Common myeloid progenitor, CD34-positive (primary cell): ENCODE data around the gene TWIST2.

Experiments
- CTCF ChIA-PET: fragments of 350-600 bp; sonication (Branson Sonifier 250); formaldehyde crosslinking; loops from one replicate; lab custom pipeline; 2021; ENCODE audit warnings: antibody characterized with exemption; lab: Charles Lee
- POLR2A ChIA-PET: fragments of 350-600 bp; sonication (Branson Sonifier 250); formaldehyde crosslinking; loops from one replicate; lab custom pipeline; 2021; ENCODE audit warnings: antibody characterized with exemption; lab: Charles Lee
- DNase-seq, 3 donors: peaks; one replicate each; pipeline versions ENCODE4 v3.0.0 to v3.0.0-alpha.2; 2013
- H3K27ac ChIP-seq, 2 experiments: 1 replicate in 1 of 2; 2 replicates in 1 of 2; pipeline ENCODE4 v1.7.0; 2013; ENCODE audit warnings: inconsistent platforms in 2 of 2, low read length in 2 of 2, mild to moderate bottlenecking in 2 of 2, low read depth in 1 of 2, moderate library complexity in 1 of 2; ENCODE audit not compliant: severe bottlenecking in 2 of 2, insufficient read depth in 1 of 2, poor library complexity in 1 of 2
- H3K27me3 ChIP-seq, 5 experiments: replicated peaks in 2 of 5; 1 replicate in 3 of 5; 2 replicates in 2 of 5; pipeline versions ENCODE4 v1.6.1 to v1.7.0; 2013; ENCODE audit warnings: low read length in 4 of 5, mild to moderate bottlenecking in 2 of 5, moderate library complexity in 2 of 5, inconsistent platforms in 1 of 5; ENCODE audit not compliant: insufficient read depth in 5 of 5, control insufficient read depth in 4 of 5
- H3K36me3 ChIP-seq, 4 experiments: 1 replicate in 2 of 4; 2 replicates in 2 of 4; pipeline versions ENCODE4 v1.6.1 to v1.7.0; 2013; ENCODE audit warnings: low read length in 3 of 4, control low read depth in 1 of 4, mild to moderate bottlenecking in 1 of 4; ENCODE audit not compliant: control insufficient read depth in 4 of 4, insufficient read depth in 4 of 4
- H3K4me1 ChIP-seq, 4 experiments: 1 replicate in 3 of 4; 2 replicates in 1 of 4; pipeline versions ENCODE4 v1.6.1 to v1.7.1; 2013; ENCODE audit warnings: low read length in 3 of 4, mild to moderate bottlenecking in 3 of 4, control low read depth in 1 of 4, inconsistent platforms in 1 of 4, moderate library complexity in 1 of 4; ENCODE audit not compliant: control insufficient read depth in 4 of 4, insufficient read depth in 4 of 4; ENCODE audit errors: control extremely low read depth in 1 of 4
- H3K4me3 ChIP-seq, 7 experiments: 1 replicate in 4 of 7; 2 replicates in 3 of 7; pipeline versions ENCODE4 v1.5.1 to v1.7.0; 2013; ENCODE audit warnings: mild to moderate bottlenecking in 7 of 7, low read length in 6 of 7, moderate library complexity in 6 of 7, inconsistent platforms in 2 of 7, low read depth in 2 of 7, control low read depth in 1 of 7; ENCODE audit not compliant: insufficient read depth in 4 of 7, control insufficient read depth in 1 of 7; ENCODE audit errors: extremely low read depth in 1 of 7
- H3K9me3 ChIP-seq, 5 experiments: 1 replicate in 4 of 5; 2 replicates in 1 of 5; pipeline versions ENCODE4 v1.6.1 to v1.7.1; 2013; ENCODE audit warnings: low read length in 4 of 5, mild to moderate bottlenecking in 2 of 5, inconsistent platforms in 1 of 5, low read depth in 1 of 5, moderate library complexity in 1 of 5; ENCODE audit not compliant: control insufficient read depth in 4 of 5, insufficient read depth in 2 of 5; ENCODE audit errors: control extremely low read depth in 1 of 5
- WGBS: methylation state at CpG from one replicate; pipeline ENCODE4 v1.1.5; 2013; ENCODE audit not compliant: insufficient coverage; 5-methylcytosine and 5-hydroxymethylcytosine counted together

The TWIST2 gene

GRCh38 chr2:238930216-238930615, 82.3 kb downstream of the TWIST2 start:
- Histone ChIP-seq H3K4me3 (no peak overlapping the region), H3K4me1 (no peaks in the 10 kb centered on the region), H3K36me3 (no peaks in the 10 kb centered on the region), H3K27me3 (peaks cover 1 to 11% (median 3%) of the 10 kb centered on the region in 5 experiments), H3K9me3 (peaks cover 0 to 11% (median 3%) of the 10 kb centered on the region in 5 experiments), H3K27ac (no peak overlapping the region)
- DNase-seq = no peak
- ChIA-PET POLR2A (no interaction called here), CTCF (no interaction called here)
- WGBS = 86% methylated on average over 6 of the region's 6 CpGs

- H3K4me3 ChIP-seq = no peak overlapping the region
- 84% methylated on average over 13 of the region's 15 CpGs for WGBS
- ChIA-PET POLR2A (no interaction called here), CTCF (no interaction called here)
- H3K36me3 ChIP-seq = no peaks in the 10 kb centered on the region
- H3K27ac ChIP-seq = no peak overlapping the region
- H3K4me1 ChIP-seq = no peaks in the 10 kb centered on the region
- no peak for DNase-seq
- H3K27me3 ChIP-seq = peaks cover 0 to 12% (median 2%) of the 10 kb centered on the region in 5 experiments
- H3K9me3 ChIP-seq = peaks cover 0 to 11% (median 3%) of the 10 kb centered on the region in 5 experiments
Observed at GRCh38 chr2:238936162-238937052, 88.5 kb downstream of the TWIST2 start.

GRCh38 chr2:238938003-238938400, 90.1 kb downstream of the TWIST2 start:
- Histone ChIP-seq H3K4me1 (no peaks in the 10 kb centered on the region), H3K27me3 (peaks cover 0 to 12% (median 0%) of the 10 kb centered on the region in 5 experiments), H3K36me3 (no peaks in the 10 kb centered on the region), H3K9me3 (peaks cover 0 to 9% (median 3%) of the 10 kb centered on the region in 5 experiments), H3K4me3 (no peak overlapping the region), H3K27ac (no peak overlapping the region)
- no peak for DNase-seq
- 74% methylated on average over 9 of the region's 9 CpGs for WGBS
- ChIA-PET POLR2A (no interaction called here), CTCF (no interaction called here)

- H3K36me3 ChIP-seq = no peaks in the 10 kb centered on the region
- 92% methylated on average over 15 of the region's 21 CpGs for WGBS
- POLR2A ChIA-PET = no interaction called here
- no peak overlapping the region for H3K27ac ChIP-seq
- H3K27me3 ChIP-seq = peaks cover 0 to 12% (median 0%) of the 10 kb centered on the region in 5 experiments
- H3K9me3 ChIP-seq = peaks cover 0 to 7% (median 3%) of the 10 kb centered on the region in 5 experiments
- no peaks in the 10 kb centered on the region for H3K4me1 ChIP-seq
- no peak overlapping the region for H3K4me3 ChIP-seq
- no peak for DNase-seq
- CTCF ChIA-PET = no interaction called here
Observed at GRCh38 chr2:238938401-238939055, 90.6 kb downstream of the TWIST2 start.

- CTCF ChIA-PET = no interaction called here
- Histone ChIP-seq H3K27me3 (peaks cover 0 to 12% (median 0%) of the 10 kb centered on the region in 5 experiments), H3K4me3 (no peak overlapping the region), H3K36me3 (no peaks in the 10 kb centered on the region), H3K4me1 (no peaks in the 10 kb centered on the region), H3K27ac (no peak overlapping the region), H3K9me3 (peaks cover 0 to 1% (median 1%) of the 10 kb centered on the region in 5 experiments)
- no peak for DNase-seq
- 100% methylated on average over 3 of the region's 6 CpGs for WGBS
- POLR2A ChIA-PET = no interaction called here
Observed at GRCh38 chr2:238939074-238939473, 91.2 kb downstream of the TWIST2 start.

- peaks cover 0 to 12% (median 0%) of the 10 kb centered on the region in 5 experiments for H3K27me3 ChIP-seq
- no peaks in the 10 kb centered on the region for H3K36me3 ChIP-seq
- H3K27ac ChIP-seq = no peak overlapping the region
- H3K4me1 ChIP-seq = no peaks in the 10 kb centered on the region
- ChIA-PET POLR2A (no interaction called here), CTCF (no interaction called here)
- WGBS = 90% methylated on average over 5 of the region's 8 CpGs
- no peak for DNase-seq
- peaks cover 0 to under 1% (median 0%) of the 10 kb centered on the region in 5 experiments for H3K9me3 ChIP-seq
- no peak overlapping the region for H3K4me3 ChIP-seq
Observed at GRCh38 chr2:238939521-238940403, 91.9 kb downstream of the TWIST2 start.
